ENCODE measurements around the gene FAR2. TPM values are rescaled to one million over a fixed set of nuclear protein-coding genes. Genes with fewer than 3 reads are reported as not detected.

The FAR2 gene
- total RNA-seq, 4 donors from 2014 or later: 0.38 to 8.2 (median 2.6) TPM

DNA sequence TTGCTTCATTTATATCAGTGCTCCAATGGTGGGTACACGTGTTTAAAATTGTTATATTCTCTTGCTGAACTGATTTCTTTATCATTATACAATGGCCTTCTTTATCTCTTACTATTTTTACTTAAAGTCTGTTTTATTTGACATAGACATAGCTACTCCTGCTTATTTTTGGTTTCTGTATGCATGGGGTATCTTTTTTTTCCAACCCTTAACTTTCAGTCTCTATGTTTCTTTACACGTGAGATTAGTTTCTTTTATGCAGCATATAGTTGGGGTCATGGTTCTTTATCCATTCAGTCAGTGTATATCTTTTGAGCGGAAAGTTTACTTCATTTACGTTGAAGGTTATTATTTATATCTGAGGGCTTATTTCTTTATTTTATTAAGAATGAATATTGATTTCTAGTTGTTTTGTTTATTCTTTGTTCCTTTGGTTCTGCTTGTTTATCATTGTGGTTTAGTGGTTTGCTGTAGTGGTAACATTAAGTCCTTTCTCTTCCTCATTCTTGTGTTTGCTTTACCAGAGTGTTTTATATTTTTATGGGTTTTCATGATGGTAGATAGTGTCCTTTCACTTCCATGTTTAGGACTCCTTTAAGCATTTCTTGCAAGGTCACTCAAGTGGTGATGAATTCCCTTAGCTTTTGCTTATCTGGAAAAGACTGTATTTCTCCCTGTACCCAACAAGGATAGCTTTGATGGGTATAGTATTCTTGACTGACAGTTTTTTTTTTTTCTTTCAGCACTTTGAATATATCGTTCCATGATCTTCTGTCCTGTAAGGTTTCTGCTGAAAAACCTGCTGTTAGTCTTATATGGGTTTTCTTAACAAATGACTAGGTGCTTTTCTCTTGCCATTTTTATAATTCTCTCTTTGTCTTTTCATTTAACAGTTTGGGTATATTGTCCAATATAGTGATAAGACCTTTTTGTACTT lies 38.3 kb upstream of the FAR2 start:
- no peak for TF ChIP-seq POLR2A (IDR thresholded peaks at IDR 0.05)
- TF ChIP-seq, protein P1, sequence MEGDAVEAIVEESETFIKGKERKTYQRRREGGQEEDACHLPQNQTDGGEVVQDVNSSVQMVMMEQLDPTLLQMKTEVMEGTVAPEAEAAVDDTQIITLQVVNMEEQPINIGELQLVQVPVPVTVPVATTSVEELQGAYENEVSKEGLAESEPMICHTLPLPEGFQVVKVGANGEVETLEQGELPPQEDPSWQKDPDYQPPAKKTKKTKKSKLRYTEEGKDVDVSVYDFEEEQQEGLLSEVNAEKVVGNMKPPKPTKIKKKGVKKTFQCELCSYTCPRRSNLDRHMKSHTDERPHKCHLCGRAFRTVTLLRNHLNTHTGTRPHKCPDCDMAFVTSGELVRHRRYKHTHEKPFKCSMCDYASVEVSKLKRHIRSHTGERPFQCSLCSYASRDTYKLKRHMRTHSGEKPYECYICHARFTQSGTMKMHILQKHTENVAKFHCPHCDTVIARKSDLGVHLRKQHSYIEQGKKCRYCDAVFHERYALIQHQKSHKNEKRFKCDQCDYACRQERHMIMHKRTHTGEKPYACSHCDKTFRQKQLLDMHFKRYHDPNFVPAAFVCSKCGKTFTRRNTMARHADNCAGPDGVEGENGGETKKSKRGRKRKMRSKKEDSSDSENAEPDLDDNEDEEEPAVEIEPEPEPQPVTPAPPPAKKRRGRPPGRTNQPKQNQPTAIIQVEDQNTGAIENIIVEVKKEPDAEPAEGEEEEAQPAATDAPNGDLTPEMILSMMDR (IDR thresholded peaks at IDR 0.05): no peak
- Histone ChIP-seq H3K27ac (no peak overlapping the region), H3K4me3 (no peak overlapping the region), H3K9me3 (peaks cover 0 to 11% (median 0%) of the 10 kb centered on the region in 3 donors), H3K36me3 (no peaks in the 10 kb centered on the region), H3K27me3 (no peaks in the 10 kb centered on the region), H3K4me1 (no peaks in the 10 kb centered on the region)
- intact Hi-C loops (cut with DNase I): no loop called here
- no peak for DNase-seq
- WGBS, 2 donors: 66% methylated on average over 5 of the region's 5 CpGs

DNA sequence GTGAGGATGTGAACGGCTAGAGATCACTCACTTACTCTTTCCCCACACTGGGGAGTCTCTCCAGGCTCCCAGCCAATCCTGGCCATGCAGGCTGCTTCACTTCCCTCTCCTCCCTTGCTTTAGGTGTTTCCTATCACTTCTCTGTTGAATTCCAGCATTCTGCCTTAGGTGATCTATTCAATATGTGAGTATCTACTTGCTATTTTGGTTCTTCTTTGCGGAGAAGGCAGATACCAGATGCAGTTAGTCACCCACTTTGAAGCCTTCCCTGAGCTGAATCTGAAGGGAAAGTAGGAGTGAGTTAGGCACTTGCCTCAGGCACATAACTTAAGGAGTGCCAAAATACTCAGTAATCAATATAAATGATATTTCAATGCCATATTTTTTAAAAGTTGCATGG lies 36.0 kb upstream of the FAR2 start:
- Histone ChIP-seq H3K4me1 (no peaks in the 10 kb centered on the region), H3K4me3 (no peak overlapping the region), H3K36me3 (no peaks in the 10 kb centered on the region), H3K27me3 (no peaks in the 10 kb centered on the region), H3K27ac (no peak overlapping the region), H3K9me3 (peaks cover 0 to 11% (median 0%) of the 10 kb centered on the region in 3 donors)
- WGBS, 2 donors: 49 to 53% methylated on average over 2 of the region's 2 CpGs
- TF ChIP-seq, protein P1 (IDR thresholded peaks at IDR 0.05): no peak
- no peak for TF ChIP-seq POLR2A (IDR thresholded peaks at IDR 0.05)
- intact Hi-C loops (cut with DNase I): no loop called here
- no peak for DNase-seq

DNA sequence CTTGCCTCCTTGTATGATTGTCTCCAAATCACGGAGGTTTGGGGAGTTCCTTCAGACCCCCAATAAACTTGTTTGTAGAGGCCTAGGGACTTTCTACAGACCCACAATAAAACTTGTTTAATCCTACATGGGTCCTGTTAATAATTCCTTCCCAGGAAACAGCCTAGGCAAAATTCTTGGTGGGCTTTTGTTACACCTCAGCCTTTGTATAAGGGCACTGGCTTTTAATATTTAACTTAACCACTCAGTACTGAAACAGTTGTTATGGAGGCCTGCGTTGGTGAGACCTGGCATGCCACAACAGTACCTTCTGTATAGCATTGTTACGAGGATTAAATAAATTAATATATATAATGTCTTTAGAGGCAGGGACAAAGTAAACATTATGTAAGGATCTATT lies 32.7 kb upstream of the FAR2 start:
- TF ChIP-seq, protein P1 (IDR thresholded peaks at IDR 0.05): no peak
- TF ChIP-seq POLR2A (IDR thresholded peaks at IDR 0.05): no peak
- Histone ChIP-seq H3K36me3 (no peaks in the 10 kb centered on the region), H3K27ac (no peak overlapping the region), H3K27me3 (no peaks in the 10 kb centered on the region), H3K4me3 (no peak overlapping the region), H3K4me1 (no peaks in the 10 kb centered on the region), H3K9me3 (peaks cover 0 to 6% (median 0%) of the 10 kb centered on the region in 3 donors)
- DNase-seq: no peak
- intact Hi-C loops (cut with DNase I): no loop called here
- 74 to 76% methylated on average over 3 of the region's 3 CpGs for WGBS, 2 donors

DNA sequence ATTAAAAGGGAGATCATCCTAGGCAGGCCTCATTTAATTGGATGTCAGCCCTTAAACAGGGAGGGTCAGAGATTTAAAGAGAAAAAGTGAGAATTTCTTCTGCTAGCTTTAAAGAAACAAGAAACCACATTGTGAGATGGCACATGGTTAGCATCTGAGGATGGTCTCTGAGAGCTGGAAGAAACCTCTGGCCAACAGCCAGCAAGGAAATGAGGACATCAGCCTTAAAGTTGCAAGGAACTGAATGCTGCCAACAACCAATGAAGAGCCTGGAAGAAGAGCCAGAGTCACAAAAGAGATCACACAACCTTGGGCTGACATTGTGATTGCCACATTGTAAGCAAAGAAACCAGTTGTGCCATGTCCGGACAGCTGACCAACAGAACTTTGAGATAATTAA lies 17.5 kb upstream of the FAR2 start:
- H3K4me3 ChIP-seq: no peak overlapping the region
- WGBS, 2 donors: 68 to 76% methylated on average over 1 of the region's 1 CpG
- TF ChIP-seq, protein P1 (IDR thresholded peaks at IDR 0.05): no peak
- no peak for TF ChIP-seq POLR2A (IDR thresholded peaks at IDR 0.05)
- H3K36me3 ChIP-seq: no peaks in the 10 kb centered on the region
- intact Hi-C loops (cut with DNase I): no loop called here
- no peak overlapping the region for H3K27ac ChIP-seq
- no peaks in the 10 kb centered on the region for H3K4me1 ChIP-seq
- H3K27me3 ChIP-seq: no peaks in the 10 kb centered on the region
- no peak for DNase-seq
- no peaks in the 10 kb centered on the region for H3K9me3 ChIP-seq

DNA sequence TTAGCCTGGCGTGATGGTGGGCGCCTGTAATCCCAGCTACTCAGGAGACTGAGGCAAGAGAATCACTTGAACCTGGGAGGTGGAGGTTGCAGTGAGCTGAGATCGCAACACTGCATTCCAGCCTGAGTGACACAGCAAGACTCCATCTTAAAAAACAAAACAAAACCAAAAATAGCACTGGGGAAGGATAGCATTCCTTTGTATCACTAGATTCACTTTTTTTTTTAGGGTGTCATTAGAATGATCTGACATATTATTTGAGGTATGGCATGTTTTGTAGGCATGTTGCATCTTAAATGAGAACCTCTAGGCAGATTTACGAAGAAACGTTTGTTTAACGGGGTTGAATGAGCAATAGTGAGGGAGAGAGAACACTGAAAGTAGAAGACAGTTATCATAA lies 16.8 kb upstream of the FAR2 start:
- Histone ChIP-seq H3K36me3 (no peaks in the 10 kb centered on the region), H3K4me1 (no peaks in the 10 kb centered on the region), H3K9me3 (no peaks in the 10 kb centered on the region), H3K4me3 (no peak overlapping the region), H3K27me3 (no peaks in the 10 kb centered on the region), H3K27ac (no peak overlapping the region)
- no peak for DNase-seq
- WGBS, 2 donors: 81 to 95% methylated on average over 6 of the region's 6 CpGs
- no peak for TF ChIP-seq POLR2A (IDR thresholded peaks at IDR 0.05)
- TF ChIP-seq, protein P1 (IDR thresholded peaks at IDR 0.05): no peak
- intact Hi-C loops (cut with DNase I): no loop called here
